Neural progenitor cell (in vitro differentiated cells): ENCODE measurements around the gene CCL13. TPM values are rescaled to one million over a fixed set of nuclear protein-coding genes. Genes with fewer than 3 reads are reported as not detected.

Source experiments
- DNase-seq: peaks from one replicate; pipeline ENCODE4 v3.0.0-alpha.2; 2016; ENCODE audit warnings: low spot score
- H2AFZ ChIP-seq: fragments of 200-600 bp; sonication (generic); replicated peaks from 2 replicates; pipeline ENCODE4 v1.6.1; 2016; ENCODE audit warnings: antibody characterized with exemption
- H3F3A ChIP-seq: fragments of 200-600 bp; sonication (generic); 2 replicates; pipeline ENCODE4 v1.6.1; 2016; ENCODE audit warnings: antibody characterized with exemption, low read depth
- H3K27ac ChIP-seq: fragments of 200-600 bp; sonication (generic); 2 replicates; pipeline ENCODE4 v1.5.1; 2016; ENCODE audit warnings: mild to moderate bottlenecking
- H3K27me3 ChIP-seq: fragments of 200-600 bp; sonication (generic); 2 replicates; pipeline ENCODE4 v1.6.1; 2016; ENCODE audit warnings: mild to moderate bottlenecking, moderate library complexity
- H3K36me3 ChIP-seq: fragments of 200-600 bp; sonication (generic); 2 replicates; pipeline ENCODE4 v1.5.1; 2016
- H3K4me1 ChIP-seq: fragments of 200-600 bp; sonication (generic); 2 replicates; pipeline ENCODE4 v1.6.1; 2016; ENCODE audit warnings: mixed run types
- H3K4me2 ChIP-seq: fragments of 200-600 bp; sonication (generic); 2 replicates; pipeline ENCODE4 v1.6.1; 2016
- H3K4me3 ChIP-seq: fragments of 200-600 bp; sonication (generic); 2 replicates; pipeline ENCODE4 v1.5.1; 2016
- H3K79me2 ChIP-seq: fragments of 200-600 bp; sonication (generic); 2 replicates; pipeline ENCODE4 v1.6.1; 2016; ENCODE audit warnings: low read depth
- H3K9ac ChIP-seq: fragments of 200-600 bp; sonication (generic); 2 replicates; pipeline ENCODE4 v1.6.1; 2016
- H3K9me3 ChIP-seq: fragments of 200-600 bp; sonication (generic); 2 replicates; pipeline ENCODE4 v1.5.1; 2016; ENCODE audit warnings: low read depth
- H4K20me1 ChIP-seq: fragments of 200-600 bp; sonication (generic); 2 replicates; pipeline ENCODE4 v1.6.1; 2016; ENCODE audit warnings: low read depth
- H3K27ac Mint-ChIP-seq: 3 replicates; pipeline ENCODE4 v1.8.0; 2021; ENCODE audit warnings: mixed read lengths
- H3K27me3 Mint-ChIP-seq: 2 replicates; pipeline ENCODE4 v1.8.0; 2022; ENCODE audit warnings: low read depth, mild to moderate bottlenecking, inconsistent platforms, moderate library complexity, mixed read lengths; ENCODE audit not compliant: insufficient read depth
- H3K36me3 Mint-ChIP-seq: 3 replicates; pipeline ENCODE4 v1.8.0; 2021; ENCODE audit warnings: mixed read lengths
- H3K4me1 Mint-ChIP-seq: 3 replicates; pipeline ENCODE4 v1.8.0; 2021; ENCODE audit warnings: mixed read lengths
- H3K4me3 Mint-ChIP-seq: 3 replicates; pipeline ENCODE4 v1.8.0; 2021; ENCODE audit warnings: mild to moderate bottlenecking, moderate library complexity, mixed read lengths
- H3K9me3 Mint-ChIP-seq: 3 replicates; pipeline ENCODE4 v1.8.0; 2020; ENCODE audit warnings: mixed read lengths
- EZH2 ChIP-seq: fragments of 200-600 bp; sonication (generic); IDR thresholded peaks from 2 replicates; pipeline ENCODE4 v1.6.1; 2017; ENCODE audit warnings: antibody characterized with exemption, mild to moderate bottlenecking, moderate library complexity
- EZH2phosphoT487 ChIP-seq: fragments of 200-600 bp; sonication (generic); IDR thresholded peaks from 2 replicates; pipeline ENCODE4 v1.6.1; 2017; ENCODE audit warnings: antibody characterized with exemption
- total RNA-seq: library from RNA; depleted of rRNA; stranded (reverse); fragments of >200 nt; gene quantifications from 2 replicates; pipeline ENCODE4 v1.2.3, GENCODE V29; 2015; ENCODE audit warnings: low replicate concordance
- TF ChIP-seq, protein P1 (sequence below): fragments of 200-600 bp; sonication (generic); IDR thresholded peaks from 2 replicates; pipeline ENCODE4 v1.5.1; 2017; ENCODE audit warnings: antibody characterized with exemption, mild to moderate bottlenecking

CCL13 gene
- total RNA-seq, 1 donor from 2014 or later, result not detected

DNA sequence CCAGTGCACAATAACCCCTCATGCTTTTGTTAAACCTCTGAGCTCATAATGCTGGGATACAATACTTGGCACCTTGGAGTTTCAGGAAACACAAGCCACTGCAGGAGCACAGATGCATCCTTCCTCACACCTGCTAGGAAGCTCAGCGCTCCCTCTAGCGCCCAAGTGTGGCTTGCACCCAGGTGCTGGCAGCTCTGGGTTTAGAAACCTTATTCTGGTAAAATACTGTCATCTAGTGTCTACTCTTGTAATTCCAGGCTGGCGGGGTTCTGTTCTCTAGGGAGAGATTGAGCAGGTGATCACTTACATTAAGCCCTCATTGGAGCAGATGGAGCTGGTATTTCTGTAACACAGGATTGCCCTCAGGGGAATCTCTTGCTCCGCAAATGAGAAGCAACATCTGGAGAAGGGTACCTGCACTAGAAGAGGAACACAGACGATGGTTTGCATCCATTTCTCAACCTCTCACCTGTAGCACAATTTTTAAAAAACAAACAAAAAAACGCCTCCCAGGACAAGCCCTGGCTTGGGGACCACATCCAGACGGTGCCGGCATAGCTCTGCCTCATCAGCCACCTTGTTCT lies 5.3 kb downstream of the CCL13 start:
- no peaks in the 10 kb centered on the region for H3K4me1 Mint-ChIP-seq
- Histone ChIP-seq H3K79me2 (no peaks in the 10 kb centered on the region), H4K20me1 (no peaks in the 10 kb centered on the region), H3K36me3 (no peaks in the 10 kb centered on the region), H3K9ac (no peak overlapping the region), H3K4me2 (no peak overlapping the region), H3F3A (no peaks in the 10 kb centered on the region), H3K27me3 (no peaks in the 10 kb centered on the region), H3K4me3 (no peak overlapping the region), H3K9me3 (no peaks in the 10 kb centered on the region), H2AFZ (peak overlapping the region; percentile 42), H3K27ac (no peak overlapping the region), H3K4me1 (no peaks in the 10 kb centered on the region)
- no peak overlapping the region for H3K27ac Mint-ChIP-seq
- no peaks in the 10 kb centered on the region for H3K36me3 Mint-ChIP-seq
- no peaks in the 10 kb centered on the region for H3K9me3 Mint-ChIP-seq
- H3K27me3 Mint-ChIP-seq, result peaks cover 4% of the 10 kb centered on the region
- DNase-seq, result peak; percentile 95
- no peak overlapping the region for H3K4me3 Mint-ChIP-seq
- TF ChIP-seq EZH2, result no peak
- TF ChIP-seq, protein P1, sequence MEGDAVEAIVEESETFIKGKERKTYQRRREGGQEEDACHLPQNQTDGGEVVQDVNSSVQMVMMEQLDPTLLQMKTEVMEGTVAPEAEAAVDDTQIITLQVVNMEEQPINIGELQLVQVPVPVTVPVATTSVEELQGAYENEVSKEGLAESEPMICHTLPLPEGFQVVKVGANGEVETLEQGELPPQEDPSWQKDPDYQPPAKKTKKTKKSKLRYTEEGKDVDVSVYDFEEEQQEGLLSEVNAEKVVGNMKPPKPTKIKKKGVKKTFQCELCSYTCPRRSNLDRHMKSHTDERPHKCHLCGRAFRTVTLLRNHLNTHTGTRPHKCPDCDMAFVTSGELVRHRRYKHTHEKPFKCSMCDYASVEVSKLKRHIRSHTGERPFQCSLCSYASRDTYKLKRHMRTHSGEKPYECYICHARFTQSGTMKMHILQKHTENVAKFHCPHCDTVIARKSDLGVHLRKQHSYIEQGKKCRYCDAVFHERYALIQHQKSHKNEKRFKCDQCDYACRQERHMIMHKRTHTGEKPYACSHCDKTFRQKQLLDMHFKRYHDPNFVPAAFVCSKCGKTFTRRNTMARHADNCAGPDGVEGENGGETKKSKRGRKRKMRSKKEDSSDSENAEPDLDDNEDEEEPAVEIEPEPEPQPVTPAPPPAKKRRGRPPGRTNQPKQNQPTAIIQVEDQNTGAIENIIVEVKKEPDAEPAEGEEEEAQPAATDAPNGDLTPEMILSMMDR, result peak; percentile 100

DNA sequence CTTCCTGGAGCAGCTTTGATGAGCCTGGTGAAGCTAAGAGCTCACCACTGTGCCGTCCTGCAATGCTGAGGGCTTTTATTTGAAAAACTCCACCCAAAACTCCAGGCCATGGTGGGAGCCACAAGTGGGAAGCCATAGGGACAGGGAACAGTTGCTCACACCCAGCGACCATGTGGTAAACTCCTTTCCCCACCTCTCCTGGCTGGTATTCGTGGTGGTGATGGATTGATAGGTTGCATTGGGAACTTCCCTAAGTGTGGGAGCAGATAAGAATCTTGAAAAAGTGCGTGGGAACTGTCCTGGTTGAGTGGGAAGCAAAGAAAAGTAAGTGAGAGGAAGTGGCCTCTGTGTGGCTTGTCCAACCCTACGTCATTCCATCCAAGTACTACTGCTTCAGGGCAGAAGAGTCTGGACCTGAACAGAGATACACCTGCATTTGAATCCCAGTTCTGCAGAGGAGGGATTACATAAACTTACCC lies 6.9 kb downstream of the CCL13 start, which contains the start of gene CCL1:
Gene CCL1 (minus strand): TSS at position 51 of the 479 bp plus-strand sequence. CDS start 72 bp downstream, outside the sequence.
- Mint-ChIP-seq H3K27me3 (peaks cover 4% of the 10 kb centered on the region), H3K4me1 (no peaks in the 10 kb centered on the region), H3K4me3 (no peak within 1 kb of the TSS), H3K9me3 (no peaks in the 10 kb centered on the region), H3K36me3 (no peaks in the 10 kb centered on the region), H3K27ac (no peak within 1 kb of the TSS)
- Histone ChIP-seq H3K27ac (no peak within 1 kb of the TSS), H3K9ac (no peak within 1 kb of the TSS), H3K27me3 (no peaks in the 10 kb centered on the region), H4K20me1 (no peaks in the 10 kb centered on the region), H3F3A (no peaks in the 10 kb centered on the region), H3K79me2 (no peaks in the 10 kb centered on the region), H2AFZ (no peak within 1 kb of the TSS), H3K4me3 (no peak within 1 kb of the TSS), H3K4me1 (no peaks in the 10 kb centered on the region), H3K36me3 (no peaks in the 10 kb centered on the region), H3K4me2 (no peak within 1 kb of the TSS), H3K9me3 (no peaks in the 10 kb centered on the region)
- no peak for DNase-seq
- TF ChIP-seq, protein P1, result no peak
- TF ChIP-seq EZH2phosphoT487, result no peak

DNA sequence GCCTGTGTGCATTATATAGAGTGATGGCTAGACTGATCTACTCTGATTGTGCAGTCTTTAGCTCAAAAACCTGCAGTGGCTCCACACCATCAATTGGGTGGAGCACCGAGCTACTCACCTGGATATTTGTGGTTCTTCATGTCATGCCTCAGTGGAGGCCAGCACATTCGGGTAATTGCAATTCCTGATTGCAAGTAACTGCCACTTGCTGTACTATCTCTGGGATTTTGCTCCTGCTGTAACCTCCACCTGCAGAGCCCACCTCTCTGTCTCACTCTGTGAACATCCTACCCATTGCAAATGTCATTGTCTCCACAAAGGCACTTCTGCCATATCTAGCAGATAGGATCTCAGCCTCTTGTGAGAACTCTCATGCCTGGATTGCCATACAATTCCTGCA lies 8.5 kb downstream of the CCL13 start:
- Histone ChIP-seq H3K4me1 (no peaks in the 10 kb centered on the region), H3K27me3 (no peaks in the 10 kb centered on the region), H4K20me1 (no peaks in the 10 kb centered on the region), H3K4me2 (no peak overlapping the region), H3K27ac (no peak overlapping the region), H3K9ac (no peak overlapping the region), H3K9me3 (no peaks in the 10 kb centered on the region), H3K4me3 (no peak overlapping the region), H2AFZ (no peak overlapping the region), H3K36me3 (no peaks in the 10 kb centered on the region), H3K79me2 (no peaks in the 10 kb centered on the region), H3F3A (no peaks in the 10 kb centered on the region)
- TF ChIP-seq, protein P1, result no peak
- TF ChIP-seq EZH2 (no peak), EZH2phosphoT487 (no peak)
- Mint-ChIP-seq H3K36me3 (no peaks in the 10 kb centered on the region), H3K4me1 (no peaks in the 10 kb centered on the region), H3K27me3 (peaks cover 4% of the 10 kb centered on the region), H3K4me3 (peak overlapping the region; percentile 15), H3K9me3 (no peaks in the 10 kb centered on the region), H3K27ac (no peak overlapping the region)
- DNase-seq, result no peak
